SHP77 (cell line): Measurements from ENCODE around the gene MARF1.
"Not testable (repeated sequence)": the region's sequence is repeated elsewhere in the genome, so short reads cannot be mapped to it uniquely, and the experiment has no call there.

ENCODE experiments used
- DNase-seq, 2 experiments: peaks; one replicate each; lab custom pipeline; 2025; lab: John Stamatoyannopoulos, UW

MARF1 gene

DNA sequence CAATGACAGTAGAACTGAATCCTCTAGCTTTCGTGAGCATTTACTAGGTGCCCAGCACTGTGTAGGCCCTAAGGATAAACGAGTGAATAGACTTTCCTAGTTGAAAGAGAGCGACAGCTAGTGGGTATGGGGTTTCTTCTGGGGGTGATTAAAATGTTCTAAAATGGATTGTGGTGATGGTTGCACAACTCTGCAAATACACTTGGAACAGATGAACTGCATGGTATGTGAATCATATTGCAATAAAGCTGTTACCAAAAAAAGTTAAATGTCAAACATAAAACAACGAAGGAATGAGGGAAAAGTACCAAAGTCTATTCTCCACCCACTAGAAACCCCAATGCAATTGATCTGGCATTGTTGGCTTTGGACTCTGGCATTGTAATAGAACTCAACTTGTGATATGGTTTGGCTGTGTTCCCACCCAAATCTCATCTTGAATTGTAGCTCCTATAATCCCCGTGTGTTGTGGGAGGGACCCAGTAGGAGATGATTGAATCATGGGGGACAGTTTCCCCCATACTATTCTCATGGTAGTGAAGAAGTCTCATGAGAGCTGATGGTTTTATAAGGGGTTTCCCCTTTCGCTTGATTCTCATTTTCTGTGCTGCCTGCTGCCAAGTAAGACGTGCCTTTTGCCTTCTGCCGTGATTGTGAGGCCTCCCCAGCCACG is 70.5 kb downstream of the MARF1 start:
- no peak for DNase-seq

DNA sequence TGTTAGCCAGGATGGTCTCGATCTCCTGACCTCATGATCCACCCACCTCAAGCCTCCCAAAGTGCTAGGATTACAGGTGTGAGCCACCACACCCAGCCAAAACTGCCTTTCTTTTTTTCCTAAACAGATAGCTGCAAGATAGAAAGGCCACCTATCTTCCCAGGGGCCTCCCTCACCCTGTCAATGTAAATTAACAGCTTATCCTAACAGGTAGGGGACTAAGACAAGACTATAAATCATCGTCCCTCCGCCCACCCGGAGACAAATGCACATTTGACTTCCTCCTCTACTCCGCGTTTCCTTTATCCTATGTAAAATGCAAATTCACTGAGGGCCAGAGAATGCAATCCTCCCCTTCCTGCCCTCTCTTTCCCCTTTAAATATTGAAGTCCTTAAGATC is 71.4 kb downstream of the MARF1 start:
- no peak for DNase-seq

DNA sequence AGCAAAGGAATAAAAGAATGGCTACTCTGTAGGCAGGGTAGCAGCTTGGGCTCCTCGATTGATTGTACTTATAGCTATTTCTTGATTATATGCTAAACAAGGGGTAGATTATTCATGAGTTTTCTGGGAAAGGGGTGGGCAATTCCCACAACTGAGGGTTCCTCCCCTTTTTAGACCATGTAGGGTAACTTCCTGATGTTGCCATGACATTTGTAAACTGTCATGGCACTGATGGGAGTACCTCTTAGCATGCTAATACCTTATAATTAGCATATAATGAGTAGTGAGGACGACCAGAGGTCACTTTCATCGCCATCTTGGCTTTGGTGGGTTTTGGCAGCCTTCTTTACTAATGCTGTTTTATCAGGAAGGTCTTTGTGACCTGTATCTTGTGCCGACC is 72.3 kb downstream of the MARF1 start:
- not testable (repeated sequence) for DNase-seq

DNA sequence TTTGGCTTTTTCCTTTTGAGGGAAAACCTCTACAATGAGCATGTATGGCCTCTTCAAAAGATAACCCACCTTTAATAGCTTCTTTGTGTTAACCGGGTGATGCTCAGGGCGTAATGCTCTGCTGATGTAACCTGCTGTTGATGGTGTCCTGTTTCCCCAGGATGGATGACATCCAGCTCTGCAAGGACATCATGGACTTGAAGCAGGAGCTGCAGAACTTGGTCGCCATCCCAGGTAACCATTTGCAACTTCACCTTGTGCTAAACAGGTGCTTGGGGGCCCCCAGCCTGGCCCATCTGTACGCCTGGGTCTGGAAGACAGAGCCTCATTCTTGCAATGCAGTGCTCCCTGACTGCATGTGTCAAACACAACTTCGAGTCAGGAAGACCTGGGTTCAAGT is 75.1 kb downstream of the MARF1 start:
- no peak for DNase-seq

DNA sequence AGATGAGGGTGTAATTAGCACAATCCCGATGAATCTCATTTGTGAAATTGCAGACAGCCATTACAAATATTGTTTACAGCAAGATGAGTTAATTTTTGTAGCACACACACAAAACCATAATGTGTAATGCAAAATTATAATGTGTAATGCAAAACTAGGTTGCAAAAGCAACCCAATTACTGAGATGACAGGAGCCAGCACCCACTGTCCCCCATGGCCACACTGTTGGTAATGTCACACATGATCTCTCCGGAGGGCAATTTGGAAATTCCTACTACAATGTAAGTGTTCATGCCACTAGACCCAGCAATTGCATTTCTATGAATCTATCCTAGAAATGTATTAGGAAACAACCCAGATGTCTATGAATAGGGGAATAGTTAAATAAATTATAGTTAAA is 76.9 kb downstream of the MARF1 start:
- DNase-seq, result no peak

DNA sequence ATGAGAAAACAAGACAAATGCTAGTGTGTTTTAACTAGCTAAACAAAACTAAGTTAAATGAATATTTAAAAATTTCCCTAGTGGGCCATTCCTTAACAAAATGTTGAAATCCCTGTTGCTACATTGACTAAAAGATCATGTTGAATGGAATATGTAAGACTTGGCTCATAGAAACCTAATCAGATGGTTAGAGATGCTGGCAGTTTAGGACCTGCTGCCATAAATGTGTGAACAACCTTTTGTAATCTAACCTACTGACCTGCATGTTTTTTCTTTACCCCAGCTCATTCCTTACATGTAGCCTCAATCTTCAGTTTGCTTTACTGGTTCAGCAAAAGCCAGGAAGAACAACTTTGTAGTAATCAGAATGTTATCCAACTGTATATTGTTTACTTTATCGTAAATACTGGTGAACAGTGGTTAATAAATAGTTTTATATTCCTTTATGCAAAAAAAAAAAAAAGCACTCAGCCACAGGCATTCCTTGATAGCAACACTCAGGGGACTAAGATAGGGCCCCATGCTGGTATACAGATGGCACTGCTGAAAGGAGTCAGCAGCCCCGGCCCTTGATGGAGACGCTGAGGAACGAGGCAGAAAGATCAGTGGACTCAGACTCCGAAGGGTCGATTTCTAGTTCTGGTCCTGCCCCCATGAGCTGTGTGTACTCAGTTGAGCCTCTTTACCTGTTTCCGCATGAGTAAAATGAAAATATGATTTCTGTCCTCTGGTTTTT is 78.2 kb downstream of the MARF1 start:
- DNase-seq, result no peak

DNA sequence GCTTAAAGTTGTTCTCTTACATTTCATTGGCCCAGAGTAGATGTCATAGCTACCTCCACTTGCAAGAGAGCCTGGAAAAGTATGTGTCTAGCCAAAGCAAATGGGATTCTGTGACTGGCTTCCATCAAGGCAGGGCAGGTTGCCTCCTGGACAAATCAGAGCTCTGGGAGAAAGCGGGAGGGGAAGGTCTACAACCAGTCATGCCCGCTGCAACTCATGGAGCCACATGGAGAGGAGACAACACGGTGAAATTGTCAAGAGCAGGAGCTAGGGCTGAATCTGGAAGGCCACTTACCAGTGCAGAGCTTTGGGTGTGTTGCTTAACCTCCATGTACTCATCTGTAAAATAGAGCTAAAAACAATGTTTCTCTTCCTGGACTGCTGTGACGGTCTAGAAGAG is 83.8 kb downstream of the MARF1 start:
- DNase-seq, result no peak

DNA sequence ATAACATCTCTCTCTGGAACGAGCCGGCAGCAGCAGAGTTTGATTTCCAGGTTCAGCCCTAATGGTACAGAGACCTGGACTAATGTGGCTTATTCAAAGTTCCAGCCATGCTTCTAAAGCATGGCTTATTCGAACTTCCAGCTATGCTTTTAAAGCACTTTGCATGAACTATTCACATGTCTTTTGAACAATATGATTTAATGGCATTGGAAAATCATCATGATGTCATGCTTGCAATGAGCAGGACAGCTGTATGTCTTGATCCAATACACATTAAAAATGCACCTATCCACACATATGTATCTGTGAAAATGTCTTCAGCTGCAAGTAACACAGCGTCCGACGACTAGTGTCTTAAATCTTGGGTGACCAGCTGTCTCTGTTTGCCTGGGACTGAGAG is 85.7 kb downstream of the MARF1 start:
- DNase-seq, result no peak

DNA sequence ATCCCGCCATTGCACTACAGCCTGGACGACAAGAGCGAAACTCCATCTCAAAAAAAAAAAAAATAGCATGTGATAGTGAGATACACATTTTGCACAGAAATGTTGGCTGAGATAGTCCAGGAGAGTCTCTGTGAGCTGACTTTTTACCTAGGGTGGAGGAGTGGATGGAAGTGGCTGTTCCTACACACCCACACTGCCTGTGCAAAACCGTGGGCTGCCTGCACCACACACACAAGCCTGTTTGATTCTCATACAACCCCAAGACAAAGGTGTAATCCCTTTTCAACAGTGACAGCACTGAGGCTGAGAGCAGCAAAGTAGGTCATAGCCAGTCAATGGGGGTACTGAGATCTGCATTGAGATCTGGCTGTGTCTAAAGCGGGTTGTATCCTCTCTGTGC is 86.8 kb downstream of the MARF1 start:
- no peak for DNase-seq

DNA sequence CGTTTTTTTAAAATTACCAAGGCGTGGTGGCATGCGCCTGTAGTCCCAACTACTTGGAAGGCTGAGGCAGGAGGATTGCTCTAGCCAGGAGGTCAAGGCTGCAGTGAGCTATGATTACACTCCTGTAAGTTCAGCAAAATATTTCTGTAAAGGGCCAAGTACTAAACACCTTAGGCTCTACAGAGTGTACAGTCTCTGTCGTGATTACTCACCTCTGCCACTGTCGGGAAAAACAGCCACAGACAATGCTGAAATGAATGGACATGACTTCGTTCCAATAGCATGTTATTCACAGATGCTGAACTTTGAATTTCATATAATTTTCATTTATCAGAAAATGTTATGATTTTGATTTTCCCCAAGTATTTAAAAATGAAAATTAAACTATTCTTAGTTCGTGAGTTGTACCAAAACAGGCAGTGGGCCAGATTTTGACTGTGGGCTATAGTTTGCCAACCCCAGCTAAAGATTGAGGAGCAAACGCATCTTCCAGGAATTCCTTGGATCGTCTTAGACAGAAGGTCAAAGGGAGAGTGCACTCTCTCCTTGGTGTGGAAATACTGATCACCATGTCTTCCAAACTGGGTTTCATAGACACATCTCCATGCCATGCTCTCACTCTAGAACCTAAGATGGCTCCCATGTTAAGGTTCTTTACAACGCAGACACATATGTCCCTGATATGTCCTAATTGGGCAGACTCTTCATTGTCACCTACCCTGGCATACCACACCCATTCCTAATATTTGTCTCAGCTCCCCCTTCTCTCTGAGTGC is 89.5 kb downstream of the MARF1 start:
- no peak for DNase-seq

DNA sequence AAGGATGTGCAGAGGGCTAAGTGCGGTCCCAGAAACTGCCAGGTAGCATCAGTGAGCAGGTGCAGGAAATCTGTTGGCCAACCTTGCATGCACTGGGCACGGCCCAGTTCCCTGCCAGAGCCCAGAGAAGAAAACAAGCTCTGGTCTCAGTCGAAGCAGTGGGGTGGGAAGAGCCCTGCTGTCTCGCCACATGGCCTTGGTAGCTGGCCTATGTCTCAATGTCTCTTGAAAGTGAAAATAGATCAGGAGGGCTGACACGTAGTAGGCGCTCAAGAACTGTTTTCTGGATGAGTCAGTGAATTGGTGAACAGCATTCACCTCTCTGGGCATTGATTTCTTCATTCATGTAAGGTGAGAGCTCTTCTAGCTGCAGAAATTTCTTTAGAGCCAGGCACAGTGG is 90.4 kb downstream of the MARF1 start:
- no peak for DNase-seq

DNA sequence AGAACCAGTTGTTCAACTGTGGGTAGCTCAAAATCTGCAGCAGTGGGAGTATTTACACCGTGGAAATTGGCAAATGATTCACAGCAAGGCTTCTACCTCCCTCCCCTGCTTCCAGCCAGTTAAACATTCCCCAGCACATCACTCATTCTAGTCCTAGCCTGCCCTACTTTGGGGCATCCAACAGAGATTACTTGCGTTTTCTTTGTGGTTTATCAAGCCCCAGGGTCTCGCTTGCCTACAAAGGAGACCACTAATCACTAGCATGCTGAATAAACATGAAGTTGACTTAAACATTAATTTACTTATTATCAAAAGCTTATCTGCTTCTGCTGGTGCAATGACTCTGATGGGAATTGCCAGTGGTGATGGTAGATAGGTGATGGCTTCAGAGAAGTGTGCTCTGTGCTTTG is 94.5 kb downstream of the MARF1 start:
- DNase-seq, result no peak

DNA sequence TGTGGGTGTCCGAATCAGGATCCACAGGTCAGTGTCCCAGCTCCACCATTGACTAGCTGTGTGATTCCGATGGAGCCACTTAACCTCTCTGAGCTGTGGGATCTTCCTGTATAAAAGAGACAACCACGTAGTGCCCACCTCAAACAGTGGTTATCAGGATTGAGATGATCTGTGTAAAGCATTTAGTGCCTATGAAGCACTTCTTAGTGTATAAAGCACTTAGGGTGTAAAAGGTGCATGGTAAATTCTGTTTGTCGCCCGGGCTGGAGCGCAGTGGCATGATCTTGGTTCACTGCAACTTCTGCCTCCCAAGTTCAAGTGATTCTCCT is 95.2 kb downstream of the MARF1 start:
- DNase-seq, result no peak

DNA sequence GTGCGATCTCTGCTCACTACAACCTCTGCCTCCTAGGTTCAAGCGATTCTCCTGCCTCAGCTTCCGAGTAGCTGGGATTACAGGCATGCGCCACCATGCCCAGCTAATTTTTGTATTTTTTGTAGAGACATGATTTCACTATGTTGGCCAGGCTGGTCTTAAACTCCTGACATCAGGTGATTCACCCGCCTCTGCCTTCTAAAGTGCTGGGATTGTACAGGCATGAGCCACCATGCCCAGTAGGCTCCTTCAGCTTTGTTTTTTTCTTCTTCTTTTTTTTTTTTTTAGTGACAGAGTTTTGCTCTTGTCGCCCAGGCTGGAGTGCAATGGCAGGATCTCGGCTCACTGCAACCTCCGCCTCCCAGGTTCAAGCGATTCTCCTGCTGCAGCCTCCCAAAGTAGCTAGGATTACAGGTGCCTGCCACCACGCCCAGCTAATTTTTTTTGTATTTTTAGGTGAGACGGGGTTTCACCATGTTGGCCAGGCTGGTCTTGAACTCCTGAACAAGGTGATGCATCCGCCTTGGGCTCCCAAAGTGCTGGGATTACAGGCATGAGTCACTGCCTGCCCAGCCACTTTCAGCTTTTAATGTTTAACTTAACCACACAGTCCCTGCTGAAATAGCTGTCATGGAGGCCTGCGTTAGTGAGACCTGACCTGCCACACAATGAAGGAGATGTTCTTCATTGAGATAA is 95.7 kb downstream of the MARF1 start:
- not testable (repeated sequence) for DNase-seq

DNA sequence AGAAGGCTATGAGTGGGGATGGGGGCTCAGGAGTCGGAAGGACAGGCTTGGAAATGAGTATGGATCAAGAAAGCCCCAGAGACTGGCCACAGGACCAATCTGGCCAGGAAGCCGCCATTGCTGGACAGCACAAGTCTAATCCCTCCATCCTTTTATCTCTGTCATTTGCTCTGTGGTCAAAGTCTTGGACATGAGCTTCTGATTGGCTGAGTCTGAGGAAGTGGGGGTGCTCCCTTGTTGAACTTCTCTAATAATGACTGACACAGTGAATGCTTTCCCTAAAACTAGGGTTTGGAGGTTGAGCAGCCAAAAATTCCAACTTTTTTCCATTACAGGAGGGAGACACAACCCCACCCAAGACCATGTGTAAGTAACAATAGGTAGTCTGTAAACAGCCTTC is 97.4 kb downstream of the MARF1 start:
- no peak for DNase-seq

DNA sequence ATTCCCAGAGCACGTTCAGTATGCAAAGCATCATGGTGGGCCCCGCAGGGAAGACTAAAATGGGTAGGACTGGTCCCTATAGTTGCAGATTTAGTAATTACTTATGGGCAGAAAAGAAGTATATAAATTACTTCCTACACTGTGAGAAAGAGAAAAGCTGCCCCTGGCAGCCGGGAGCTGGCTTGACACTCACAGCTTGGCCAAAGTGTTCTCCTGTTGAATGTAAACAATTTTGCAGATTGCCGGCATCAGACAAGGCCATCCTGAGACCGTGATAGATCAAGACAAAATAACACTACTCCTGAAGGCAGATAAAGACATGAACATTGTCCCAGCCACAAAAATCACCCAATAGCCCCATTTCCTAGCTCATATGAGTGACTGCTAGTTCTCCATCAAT is 98.5 kb downstream of the MARF1 start:
- no peak for DNase-seq
